ENCODE results near the gene FIBCD1.

FIBCD1 gene

DNA sequence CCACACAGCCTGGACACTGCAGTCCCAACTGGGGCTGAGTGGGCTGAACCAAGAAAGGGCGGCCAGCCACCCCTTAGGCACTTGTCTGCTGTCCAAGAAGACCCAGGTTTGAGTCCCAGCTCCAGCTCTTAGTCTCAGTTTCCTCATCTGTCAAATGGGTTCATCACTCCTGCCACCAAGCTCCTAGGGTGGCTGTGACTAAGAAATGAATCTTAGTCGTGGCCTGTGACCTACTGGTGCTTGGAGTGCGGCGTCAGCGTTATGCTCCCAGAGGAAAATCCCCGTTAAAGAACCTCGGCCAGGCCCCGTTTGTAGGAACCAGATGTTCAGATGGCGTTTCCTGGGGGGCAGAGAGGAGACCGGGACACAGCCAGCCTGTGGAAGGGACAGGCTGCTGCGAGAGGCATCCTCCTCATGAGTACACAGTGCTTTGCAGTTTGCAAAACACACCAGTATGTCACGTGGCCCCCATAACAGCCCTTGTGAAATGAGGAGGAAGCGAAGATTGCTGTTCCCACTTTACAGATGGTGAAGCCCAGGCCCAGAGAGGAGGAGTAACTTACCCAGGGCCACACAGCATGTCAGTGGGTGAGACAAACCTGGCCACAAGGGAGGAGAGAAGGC, 3.3 kb downstream of the FIBCD1 start:
- no peak for DNase-seq (ENCODE audit: low read depth)

- DNase-seq (ENCODE audit: low read depth), result no peak
Measured at GRCh38 chr9:130934702-130935647, 4.1 kb downstream of the FIBCD1 start.

- DNase-seq (ENCODE audit: low read depth), result no peak
Measured at GRCh38 chr9:130934246-130934645, 4.8 kb downstream of the FIBCD1 start.

GRCh38 chr9:130933114-130934046, 5.7 kb downstream of the FIBCD1 start:
- DNase-seq (ENCODE audit: low read depth), result no peak

DNA sequence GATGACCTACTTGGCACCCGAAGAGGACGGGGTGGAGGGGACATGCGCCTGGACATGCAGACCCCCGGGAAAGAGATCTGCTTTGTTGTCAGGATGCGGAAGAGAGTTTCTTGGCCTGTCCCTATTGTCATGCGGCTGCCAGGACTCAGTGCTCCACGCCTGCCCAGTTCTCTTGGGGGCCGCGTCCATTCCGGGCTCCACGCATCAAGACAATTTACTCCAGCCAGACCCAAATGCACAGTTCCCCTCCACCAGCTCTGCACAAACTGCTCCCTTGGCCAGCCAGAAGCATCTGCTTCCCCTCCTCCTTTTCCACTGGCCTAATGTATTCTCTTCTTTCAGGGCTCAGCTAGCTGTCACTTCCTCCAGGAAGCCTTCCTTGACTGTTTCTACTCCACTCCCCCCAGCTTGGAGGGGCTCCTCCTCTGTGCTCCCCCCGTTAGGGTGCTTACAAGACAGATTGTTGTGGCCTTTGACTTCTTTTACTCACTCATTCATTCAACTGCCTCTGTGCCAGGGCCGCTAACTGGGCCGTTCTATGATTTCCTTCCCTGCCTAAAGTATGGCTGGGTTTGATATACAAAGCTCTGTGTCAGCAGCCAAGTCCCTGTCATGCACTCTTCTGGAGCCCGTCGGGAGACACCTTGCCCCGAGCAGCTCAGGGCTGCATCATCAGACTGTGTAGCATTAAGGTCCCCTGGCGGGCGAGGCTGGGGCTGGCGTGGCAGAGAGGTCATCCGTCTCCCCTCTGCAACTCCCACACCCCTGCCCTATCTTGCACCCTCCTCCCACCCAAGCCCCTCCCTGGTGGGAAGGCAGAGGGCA, 6.6 kb downstream of the FIBCD1 start:
- DNase-seq (ENCODE audit: low read depth), result no peak

- DNase-seq (ENCODE audit: low read depth), result no peak
Measured at GRCh38 chr9:130931508-130932254, 7.4 kb downstream of the FIBCD1 start.

GRCh38 chr9:130930804-130931349, 8.2 kb downstream of the FIBCD1 start:
- no peak for DNase-seq (ENCODE audit: low read depth)

GRCh38 chr9:130930132-130930803, 8.8 kb downstream of the FIBCD1 start:
- no peak for DNase-seq (ENCODE audit: low read depth)

GRCh38 chr9:130929571-130930038, 9.4 kb downstream of the FIBCD1 start:
- no peak for DNase-seq (ENCODE audit: low read depth)

DNA sequence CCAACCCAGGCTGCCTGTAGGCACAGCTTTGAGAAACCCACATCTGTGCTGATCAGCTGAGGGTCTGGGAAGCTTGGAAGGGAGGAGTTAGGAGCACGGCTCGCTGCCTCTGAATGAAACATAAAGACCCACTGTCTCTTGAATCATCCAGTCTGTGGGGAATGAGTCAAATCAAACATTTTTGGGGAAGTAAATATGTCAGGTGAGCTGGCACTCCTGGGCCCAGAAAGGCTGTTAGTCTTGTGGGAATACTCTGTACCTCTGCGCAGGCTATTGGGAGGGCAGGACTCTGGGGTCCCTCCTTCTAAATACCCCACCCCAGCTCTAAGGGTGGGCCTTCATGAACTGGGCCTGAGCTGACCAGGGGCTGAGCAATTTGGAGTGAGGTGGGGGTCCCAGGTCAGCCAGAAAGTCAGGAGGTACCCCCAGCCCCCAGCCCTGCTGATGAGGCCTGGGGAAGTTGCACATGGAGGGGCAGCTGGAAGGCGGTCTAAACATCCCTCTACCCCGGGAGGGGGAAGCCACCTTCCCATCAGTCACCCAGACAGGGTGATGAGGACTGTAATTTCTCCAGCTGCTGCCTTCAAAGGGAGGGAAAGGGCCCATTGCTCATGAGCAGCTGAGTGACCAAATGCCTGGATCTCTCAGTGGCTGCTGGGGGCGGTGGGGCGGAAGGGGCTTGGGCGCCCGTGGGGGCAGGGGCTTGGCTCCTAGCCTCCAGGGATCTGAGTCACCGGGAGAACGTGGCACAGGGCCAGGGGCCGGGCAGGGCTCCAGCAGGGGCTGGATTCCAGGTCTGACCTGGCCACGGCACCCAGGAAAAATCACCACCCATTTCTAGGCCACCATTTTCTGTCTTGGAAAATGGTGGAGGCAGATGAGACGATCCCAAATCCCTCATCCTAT, 10.8 kb downstream of the FIBCD1 start:
- no peak for DNase-seq (ENCODE audit: low read depth)

DNA sequence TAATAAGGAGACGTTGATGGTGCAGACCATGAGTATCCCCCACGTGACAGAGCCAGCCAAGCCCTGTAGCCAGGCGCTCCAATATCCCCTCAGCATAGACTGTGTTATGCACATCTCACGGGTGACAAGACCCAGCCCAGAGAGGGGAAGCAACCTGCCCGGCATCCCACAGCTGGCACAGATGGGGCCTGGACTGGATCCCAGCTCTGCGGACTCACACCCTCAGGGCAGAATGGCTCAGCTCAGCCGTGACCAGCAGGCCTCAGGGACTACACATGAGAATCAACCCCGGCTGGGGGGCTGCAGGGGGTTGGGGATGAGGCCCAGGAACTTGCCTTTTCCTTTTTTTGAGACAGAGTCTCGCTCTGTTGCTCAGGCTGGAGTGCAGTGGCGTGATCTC, 11.7 kb downstream of the FIBCD1 start:
- DNase-seq (ENCODE audit: low read depth), result no peak

GRCh38 chr9:130925050-130925678, 13.9 kb downstream of the FIBCD1 start:
- DNase-seq (ENCODE audit: low read depth), result no peak

DNA sequence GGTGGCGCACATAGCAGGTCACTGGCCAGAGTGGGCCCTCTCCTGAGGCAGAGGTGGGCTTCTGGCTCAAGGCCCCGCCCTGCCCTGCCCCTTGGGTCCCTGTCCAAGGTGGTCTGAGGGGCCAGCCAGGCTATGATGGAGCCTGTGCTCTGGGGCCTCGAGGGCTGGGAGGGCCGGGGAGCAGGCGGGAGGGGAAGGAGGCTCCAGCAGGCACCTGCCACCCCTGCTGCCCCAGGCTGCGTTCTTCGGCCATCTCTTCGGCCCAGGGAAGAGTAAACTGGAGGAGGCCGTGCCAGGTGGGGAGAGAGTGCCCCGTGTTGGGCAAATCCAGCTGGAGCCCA, 14.6 kb downstream of the FIBCD1 start:
- DNase-seq (ENCODE audit: low read depth), result no peak

- no peak for DNase-seq (ENCODE audit: low read depth)
Measured at GRCh38 chr9:130923611-130924447, 15.2 kb downstream of the FIBCD1 start.

GRCh38 chr9:130922893-130923610, 16.0 kb downstream of the FIBCD1 start:
- no peak for DNase-seq (ENCODE audit: low read depth)

Measured in activated T-cell treated with anti-CD3 and anti-CD28 coated beads for 48 hours (primary cell).